Dedifferentiated amniotic fluid mesenchymal stem cell (primary cell): ENCODE results near the gene ARFGEF3.
"Not testable (repeated sequence)": the region's sequence is repeated elsewhere in the genome, so short reads cannot be mapped to it uniquely, and the experiment has no call there.

Experiments used
- DNase-seq: peaks from one replicate; pipeline ENCODE4 v3.0.0-alpha.2; 2016; ENCODE audit errors: extremely low spot score

ARFGEF3 gene

DNA sequence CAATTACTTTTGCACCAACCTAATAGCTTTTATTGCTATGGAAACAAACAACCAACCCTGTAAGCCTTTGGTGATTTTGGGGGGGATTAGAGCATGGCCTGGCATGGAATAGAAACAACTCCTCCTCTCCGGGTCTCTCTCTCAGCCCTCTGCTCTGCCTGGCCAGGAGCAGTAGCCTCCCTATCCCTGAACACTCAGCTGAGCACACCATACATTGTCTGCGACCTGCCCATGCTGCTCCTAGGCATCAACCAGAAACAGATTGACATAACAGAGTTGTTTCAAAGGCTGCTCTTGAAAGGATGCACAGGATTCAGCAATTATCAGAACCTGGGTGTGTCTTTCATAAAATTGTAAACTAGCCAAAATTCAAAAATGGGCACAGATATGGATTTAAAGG lies 186.1 kb downstream of the ARFGEF3 start:
- no peak for DNase-seq

DNA sequence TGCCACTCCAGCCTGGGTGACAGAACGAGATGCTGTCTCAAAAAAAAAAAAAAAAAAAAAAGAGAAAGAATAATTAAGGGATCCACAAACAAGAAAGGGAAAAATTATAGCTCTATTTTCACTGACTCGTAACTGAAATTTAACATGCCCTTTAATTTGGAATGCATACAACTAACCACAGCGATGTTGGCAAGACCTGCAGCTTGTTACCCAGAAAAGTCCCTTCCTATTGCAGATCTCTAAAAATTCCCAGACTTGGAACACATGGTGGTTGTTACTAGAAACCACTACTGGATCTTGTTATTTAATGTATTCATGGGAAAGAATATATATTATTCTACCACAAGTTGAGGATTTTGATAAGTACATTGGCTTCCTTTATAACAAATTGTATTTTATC lies 188.2 kb downstream of the ARFGEF3 start:
- DNase-seq, result peak; percentile 58

DNA sequence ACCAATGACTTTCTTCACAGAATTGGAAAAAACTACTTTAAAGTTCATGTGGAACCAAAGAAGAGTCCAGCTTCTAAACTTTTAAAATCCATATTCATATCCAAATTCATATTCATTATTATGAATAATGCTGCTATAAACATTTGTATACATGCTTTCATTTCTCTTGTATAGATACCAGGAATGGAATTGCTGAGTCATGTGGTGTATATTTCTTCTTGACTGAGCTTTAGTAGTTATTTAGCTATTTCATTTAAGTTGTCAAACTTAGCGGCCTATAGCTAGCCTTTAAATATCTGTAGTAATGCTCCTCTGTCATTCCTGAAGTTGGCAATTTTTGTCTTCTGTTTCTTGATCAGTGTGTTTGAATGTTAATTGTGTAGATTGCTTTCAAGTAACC lies 196.2 kb downstream of the ARFGEF3 start:
- no peak for DNase-seq

- not testable (repeated sequence) for DNase-seq
Measured at GRCh38 chr6:138368684-138369083, 206.9 kb downstream of the ARFGEF3 start.

- DNase-seq, result no peak
Measured at GRCh38 chr6:138370631-138371451, 209.1 kb downstream of the ARFGEF3 start.

- DNase-seq, result no peak
Measured at GRCh38 chr6:138371452-138371711, 209.6 kb downstream of the ARFGEF3 start.

GRCh38 chr6:138371720-138372119 lies 210.0 kb downstream of the ARFGEF3 start:
- DNase-seq, result no peak

GRCh38 chr6:138372711-138373463 lies 211.1 kb downstream of the ARFGEF3 start:
- no peak for DNase-seq

- no peak for DNase-seq
Measured at GRCh38 chr6:138374230-138374629, 212.5 kb downstream of the ARFGEF3 start.

DNA sequence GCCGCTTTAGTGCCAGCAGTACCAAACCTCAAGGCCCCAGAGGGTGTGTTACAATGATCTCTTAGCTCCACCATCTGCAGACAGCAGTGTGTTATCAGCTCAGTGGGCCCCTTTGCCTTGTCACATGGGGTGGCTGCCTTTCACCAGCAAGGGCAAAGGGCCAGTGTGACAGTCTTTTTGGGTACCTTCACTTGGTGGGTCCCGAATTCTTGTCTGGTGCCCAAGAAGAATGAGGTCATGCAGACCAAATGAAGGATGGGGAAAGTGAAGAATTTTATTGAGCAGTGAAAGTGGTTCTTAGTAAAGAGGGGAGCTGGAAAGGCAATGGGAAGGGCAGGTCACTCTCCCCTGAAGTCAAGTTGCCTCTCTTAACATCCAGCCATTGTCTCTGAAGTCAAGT lies 213.1 kb downstream of the ARFGEF3 start:
- no peak for DNase-seq

DNA sequence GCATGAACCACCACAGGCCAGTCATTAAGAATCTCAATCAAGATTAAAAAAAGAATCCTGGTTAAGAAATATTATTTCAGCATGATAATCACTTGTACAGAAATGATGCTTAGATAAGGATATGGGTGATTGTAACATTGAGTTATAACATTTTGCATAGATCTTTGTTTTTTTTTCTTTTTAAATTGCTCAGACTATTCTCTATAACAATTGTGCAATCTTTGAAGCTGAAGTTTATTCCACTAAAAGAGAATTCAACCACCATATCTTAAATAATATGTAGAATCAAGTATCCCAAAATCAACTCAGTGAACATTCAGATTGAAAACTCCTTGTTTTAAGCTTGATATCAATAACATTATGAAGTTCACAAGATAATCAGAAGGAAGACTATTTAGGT lies 215.3 kb downstream of the ARFGEF3 start:
- DNase-seq, result no peak

- no peak for DNase-seq
Measured at GRCh38 chr6:138377844-138378243, 216.1 kb downstream of the ARFGEF3 start, which contains the start of gene SMIM28. TSS of gene SMIM28 (plus strand) at chr6:138377905. CDS start at chr6:138378073, 168 bp downstream.

- DNase-seq, result no peak
Measured at GRCh38 chr6:138378463-138378862, 216.7 kb downstream of the ARFGEF3 start.

- no peak for DNase-seq
Measured at GRCh38 chr6:138382498-138383265, 220.9 kb downstream of the ARFGEF3 start.

- no peak for DNase-seq
Measured at GRCh38 chr6:138383776-138384175, 222.0 kb downstream of the ARFGEF3 start.

- DNase-seq, result no peak
Measured at GRCh38 chr6:138386897-138387296, 225.2 kb downstream of the ARFGEF3 start.

DNA sequence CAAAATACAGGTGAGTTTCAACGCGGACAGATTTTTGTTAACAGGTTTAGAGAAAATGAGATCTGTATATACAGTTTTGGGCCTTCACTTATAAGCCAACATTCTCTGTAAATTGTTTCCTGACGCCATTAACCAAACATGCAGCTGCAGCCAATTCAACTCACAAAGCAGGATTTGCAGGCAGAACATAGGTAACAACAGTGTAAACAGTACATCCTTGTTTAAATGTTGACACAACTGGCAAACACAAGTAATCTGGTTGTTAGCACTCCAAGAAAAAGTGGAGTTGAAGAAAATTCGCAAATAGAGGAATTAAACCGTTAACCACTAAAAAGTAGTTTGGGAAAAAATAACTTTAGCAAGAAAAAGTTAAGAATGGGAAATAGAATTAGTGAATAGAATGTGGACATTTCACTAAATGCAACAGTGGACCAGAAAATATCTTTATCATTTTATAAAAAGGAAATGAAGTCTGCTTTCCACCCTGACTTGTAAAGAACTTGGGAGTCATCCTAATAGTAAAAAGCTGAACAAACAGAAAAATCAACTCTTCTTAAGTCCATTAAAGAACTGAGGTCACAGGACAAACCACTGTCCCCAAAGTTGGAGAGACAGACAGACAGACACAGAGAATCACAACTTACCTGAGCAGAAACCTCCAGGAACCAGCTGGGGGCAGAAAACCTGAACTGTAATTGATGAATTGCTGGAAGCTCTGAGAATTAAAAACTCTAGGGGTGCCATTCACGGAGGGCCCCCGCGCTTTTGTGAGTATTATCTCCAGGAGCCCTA lies 226.0 kb downstream of the ARFGEF3 start:
- no peak for DNase-seq

- DNase-seq, result no peak
Measured at GRCh38 chr6:138389551-138389950, 227.8 kb downstream of the ARFGEF3 start.
